ENCODE results near the gene ZYX.
A peak's percentile ranks its signal among the peaks of the same experiment; 100 is the strongest.
"Not testable (repeated sequence)": the region's sequence is repeated elsewhere in the genome, so short reads cannot be mapped to it uniquely, and the experiment has no call there.

The ZYX gene

GRCh38 chr7:143385891-143386781 is 5.0 kb downstream of the ZYX start:
- DNase-seq (ENCODE audit: low read depth) = no peak

- DNase-seq (ENCODE audit: low read depth) = no peak
Measured at GRCh38 chr7:143387156-143387975, 6.2 kb downstream of the ZYX start.

GRCh38 chr7:143388051-143388450 is 6.9 kb downstream of the ZYX start:
- DNase-seq (ENCODE audit: low read depth) = no peak

- DNase-seq (ENCODE audit: low read depth) = no peak
Measured at GRCh38 chr7:143388491-143389101, 7.5 kb downstream of the ZYX start.

- no peak for DNase-seq (ENCODE audit: low read depth)
Measured at GRCh38 chr7:143389316-143390103, 8.4 kb downstream of the ZYX start.

GRCh38 chr7:143390104-143390772 is 9.1 kb downstream of the ZYX start:
- no peak for DNase-seq (ENCODE audit: low read depth)

- DNase-seq (ENCODE audit: low read depth) = no peak
Measured at GRCh38 chr7:143390773-143391317, 9.7 kb downstream of the ZYX start.

GRCh38 chr7:143391462-143392404 is 10.6 kb downstream of the ZYX start:
- DNase-seq (ENCODE audit: low read depth) = peak; percentile 43

GRCh38 chr7:143392427-143392826 is 11.3 kb downstream of the ZYX start:
- DNase-seq (ENCODE audit: low read depth) = not testable (repeated sequence)

GRCh38 chr7:143392875-143393266 is 11.7 kb downstream of the ZYX start:
- no peak for DNase-seq (ENCODE audit: low read depth)

- DNase-seq (ENCODE audit: low read depth) = no peak
Measured at GRCh38 chr7:143393267-143394041, 12.3 kb downstream of the ZYX start.

GRCh38 chr7:143394068-143394467 is 12.9 kb downstream of the ZYX start:
- no peak for DNase-seq (ENCODE audit: low read depth)

GRCh38 chr7:143394777-143395176 is 13.6 kb downstream of the ZYX start:
- no peak for DNase-seq (ENCODE audit: low read depth)

- DNase-seq (ENCODE audit: low read depth) = no peak
Measured at GRCh38 chr7:143395187-143396149, 14.3 kb downstream of the ZYX start.

GRCh38 chr7:143396182-143396581 is 15.0 kb downstream of the ZYX start:
- no peak for DNase-seq (ENCODE audit: low read depth)

- DNase-seq (ENCODE audit: low read depth) = no peak
Measured at GRCh38 chr7:143396625-143397556, 15.7 kb downstream of the ZYX start.
